Psoas muscle (tissue), 8 donors: Measurements from ENCODE around the gene TMEM213. TPM values are rescaled to one million over a fixed set of nuclear protein-coding genes. Genes with fewer than 3 reads are reported as not detected.

Experiments
- ATAC-seq, 4 donors: fragments of 200-7000 bp; cut with Tn5 transposase; one replicate each; pipeline ENCODE4 v1.9.1; 2020; ENCODE audit warnings: moderate library complexity in 3 of 4, mild to moderate bottlenecking in 2 of 4
- DNase-seq, 2 donors: peaks; one replicate each; pipeline ENCODE4 v3.0.0-alpha.2; 2020
- H3K27ac ChIP-seq: fragments of 200-600 bp; one replicate; pipeline ENCODE4 v1.8.0; 2022
- H3K27me3 ChIP-seq, 3 donors: fragments of 200-600 bp in 1 of 3; one replicate each; pipeline versions ENCODE4 v1.6.1 to v1.8.0; 2013 to 2022; ENCODE audit warnings: low read length in 2 of 3, mild to moderate bottlenecking in 2 of 3, moderate library complexity in 1 of 3; ENCODE audit not compliant: insufficient read depth in 3 of 3
- H3K36me3 ChIP-seq, 2 donors: fragments of 200-600 bp in 1 of 2; one replicate each; pipeline versions ENCODE4 v1.6.1 to v1.8.0; 2013 to 2022; ENCODE audit warnings: low read depth in 1 of 2, mild to moderate bottlenecking in 1 of 2, moderate library complexity in 1 of 2; ENCODE audit not compliant: insufficient read depth in 1 of 2
- H3K4me1 ChIP-seq: fragments of 200-600 bp; one replicate; pipeline ENCODE4 v1.8.0; 2022
- H3K4me3 ChIP-seq: fragments of 200-600 bp; one replicate; pipeline ENCODE4 v1.8.0; 2022; ENCODE audit warnings: mild to moderate bottlenecking
- H3K9me3 ChIP-seq: fragments of 200-600 bp; one replicate; pipeline ENCODE4 v1.8.0; 2022
- WGBS, 3 donors: extraction: QIAGEN DNeasy Blood & Tissue Kit; methylation state at CpG; one replicate each; pipeline versions ENCODE4 v1.1.6 to v1.1.7; 2013; 5-methylcytosine and 5-hydroxymethylcytosine counted together
- intact Hi-C, 2 donors: fragments of 100-400 bp; cut with DNase I; formaldehyde crosslinking; loops; one replicate each; pipeline versions ENCODE4 v1.11.0 to v1.14.2; 2022
- polyA plus RNA-seq, 3 donors: library from polyadenylated mRNA; stranded (reverse); fragments of 200-250 nt; gene quantifications; one replicate each; pipeline ENCODE4 v1.2.3, GENCODE V29; 2013
- total RNA-seq, 4 donors: library from RNA; stranded (reverse); fragmentation: NEBNext Ultra II Directional in 2 of 4; extraction: Animal tissue kit (Norgen Biotek cat#: 25700) in 2 of 4; gene quantifications; one replicate each; pipeline versions ENCODE4 v1.2.1 to v1.2.4, GENCODE V29; 2021 to 2023
- TF ChIP-seq, protein P1 (sequence below): fragments of 200-600 bp; IDR thresholded peaks from one replicate; pipeline ENCODE4 v1.8.0; 2022; ENCODE audit warnings: antibody characterized with exemption
- donor health status: healthy with polysubstance abuse.
- donor health status: DM: no; HTN: no; CAD: no; lungs with moderate emphysema.
- donor health status: Bipolar disorder and iron deficiency.
- donor health status: healthy.
- donor health status: DM: yes; HTN: yes; CAD: no.
- donor health status: DM: no; HTN: no; CAD: no.
- donor health status: DM: no; HTN: no; CAD: no.
- donor health status: DM: yes; HTN: yes; CAD: no.

Gene TMEM213
- total and polyA plus RNA-seq, 7 donors, result not detected

DNA sequence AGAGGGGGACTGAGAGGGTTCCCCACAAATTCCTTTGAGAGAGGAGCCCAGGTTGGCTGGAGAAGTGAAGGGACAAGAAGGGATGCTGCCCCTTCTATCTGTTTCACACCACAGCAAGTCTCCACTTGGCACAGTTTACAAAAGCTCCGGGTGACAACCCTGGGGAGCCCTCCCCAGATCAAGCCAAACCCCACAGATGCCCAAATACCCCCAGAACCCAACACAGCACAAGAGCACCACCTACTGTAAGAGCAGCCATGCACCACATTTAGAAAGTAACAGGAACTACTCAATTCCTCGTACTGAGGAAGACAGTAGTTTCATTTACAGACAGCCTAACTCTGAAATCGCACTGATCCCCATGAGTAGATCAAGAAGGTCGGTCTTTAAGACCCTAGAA, 68.0 kb downstream of the TMEM213 start:
- H3K4me1 ChIP-seq, result no peaks in the 10 kb centered on the region
- H3K27me3 ChIP-seq, result no peaks in the 10 kb centered on the region
- TF ChIP-seq, protein P1, sequence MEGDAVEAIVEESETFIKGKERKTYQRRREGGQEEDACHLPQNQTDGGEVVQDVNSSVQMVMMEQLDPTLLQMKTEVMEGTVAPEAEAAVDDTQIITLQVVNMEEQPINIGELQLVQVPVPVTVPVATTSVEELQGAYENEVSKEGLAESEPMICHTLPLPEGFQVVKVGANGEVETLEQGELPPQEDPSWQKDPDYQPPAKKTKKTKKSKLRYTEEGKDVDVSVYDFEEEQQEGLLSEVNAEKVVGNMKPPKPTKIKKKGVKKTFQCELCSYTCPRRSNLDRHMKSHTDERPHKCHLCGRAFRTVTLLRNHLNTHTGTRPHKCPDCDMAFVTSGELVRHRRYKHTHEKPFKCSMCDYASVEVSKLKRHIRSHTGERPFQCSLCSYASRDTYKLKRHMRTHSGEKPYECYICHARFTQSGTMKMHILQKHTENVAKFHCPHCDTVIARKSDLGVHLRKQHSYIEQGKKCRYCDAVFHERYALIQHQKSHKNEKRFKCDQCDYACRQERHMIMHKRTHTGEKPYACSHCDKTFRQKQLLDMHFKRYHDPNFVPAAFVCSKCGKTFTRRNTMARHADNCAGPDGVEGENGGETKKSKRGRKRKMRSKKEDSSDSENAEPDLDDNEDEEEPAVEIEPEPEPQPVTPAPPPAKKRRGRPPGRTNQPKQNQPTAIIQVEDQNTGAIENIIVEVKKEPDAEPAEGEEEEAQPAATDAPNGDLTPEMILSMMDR, result no peak
- ATAC-seq (no peak), DNase-seq (no peak)
- intact Hi-C loops, result no loop called here
- peaks cover 3 to 8% of the 10 kb centered on the region in 2 donors for H3K36me3 ChIP-seq
- 69 to 81% (median 80%) methylated on average over 4 of the region's 4 CpGs for WGBS, 3 donors
- no peak overlapping the region for H3K4me3 ChIP-seq
- H3K9me3 ChIP-seq, result no peaks in the 10 kb centered on the region
- H3K27ac ChIP-seq, result no peak overlapping the region

DNA sequence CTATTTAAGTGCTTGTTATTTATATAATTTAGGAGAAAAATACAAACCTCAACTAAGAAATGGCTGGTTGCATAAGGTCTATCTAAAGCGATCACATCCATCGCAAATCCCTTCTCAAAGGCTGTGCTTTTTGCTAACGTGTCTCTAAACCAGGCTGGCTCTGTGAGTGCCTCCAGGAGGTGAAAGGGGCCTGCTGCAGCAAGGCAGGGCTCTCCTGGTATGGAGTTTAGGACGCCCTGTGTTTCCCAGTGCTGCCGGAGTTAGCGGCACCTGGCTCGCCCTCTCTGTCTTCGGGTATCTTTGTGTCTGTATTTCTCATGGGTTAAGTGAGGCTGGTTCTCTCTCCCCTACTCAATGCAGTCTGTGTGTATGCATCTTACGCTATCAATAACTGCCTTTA, 68.6 kb downstream of the TMEM213 start:
- H3K36me3 ChIP-seq, result peaks cover 3 to 8% of the 10 kb centered on the region in 2 donors

DNA sequence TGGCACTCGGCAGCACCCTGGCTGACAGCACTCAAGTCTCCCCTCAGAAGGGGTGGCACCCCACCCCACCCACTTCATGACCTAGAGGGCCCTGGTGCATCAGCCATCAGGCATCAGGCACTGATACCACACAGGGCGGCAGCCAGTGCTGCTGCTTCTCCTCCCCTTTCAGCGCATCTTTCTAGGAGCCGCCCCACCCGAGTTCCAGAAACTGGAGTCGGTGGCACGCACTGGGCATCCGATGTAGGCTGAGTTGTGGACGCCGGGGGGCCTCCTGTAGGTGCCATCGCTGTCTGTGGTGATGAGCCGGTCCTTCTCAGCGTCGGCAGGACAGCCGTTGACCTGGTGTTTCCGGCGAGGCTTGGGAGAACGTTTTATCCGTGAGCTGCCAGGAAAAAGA, 70.0 kb downstream of the TMEM213 start:
- Histone ChIP-seq H3K4me3 (no peak overlapping the region), H3K27ac (no peak overlapping the region), H3K4me1 (no peaks in the 10 kb centered on the region), H3K36me3 (peaks cover 3 to 8% of the 10 kb centered on the region in 2 donors), H3K9me3 (no peaks in the 10 kb centered on the region), H3K27me3 (no peaks in the 10 kb centered on the region)
- intact Hi-C loops, result no loop called here
- DNase-seq (no peak), ATAC-seq (no peak)
- 96% methylated on average over 19 of the region's 19 CpGs for WGBS, 3 donors
- TF ChIP-seq, protein P1, result no peak

More for the DNA sequence above, 68.6 kb downstream of the TMEM213 start:
- no peak for DNase-seq
- Histone ChIP-seq H3K9me3 (no peaks in the 10 kb centered on the region), H3K27me3 (no peaks in the 10 kb centered on the region), H3K4me1 (no peaks in the 10 kb centered on the region), H3K4me3 (no peak overlapping the region), H3K27ac (no peak overlapping the region)
- ATAC-seq, result no peak
- intact Hi-C loops, result no loop called here
- WGBS, 3 donors, result 93 to 95% (median 94%) methylated on average over 9 of the region's 9 CpGs
- TF ChIP-seq, protein P1, result no peak

DNA sequence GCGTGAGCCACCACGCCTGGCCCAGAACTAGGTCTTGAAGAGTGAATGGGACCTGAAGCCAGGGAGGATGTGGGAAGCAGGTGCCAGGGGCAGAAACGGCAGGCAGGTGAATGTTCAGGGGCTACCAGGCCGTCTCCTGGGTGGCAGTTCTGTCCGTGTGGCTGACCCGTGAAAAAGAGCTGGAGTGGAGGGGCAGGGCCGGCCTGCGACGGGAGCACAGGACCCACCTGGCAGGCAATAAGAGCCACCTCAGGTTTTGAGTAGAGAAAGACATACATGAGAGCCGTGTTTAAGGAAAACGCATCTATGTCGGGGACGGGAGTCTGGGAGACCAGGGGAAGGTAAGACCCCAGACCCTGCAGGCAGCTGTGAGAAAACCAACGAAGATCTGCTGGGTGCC, 70.9 kb downstream of the TMEM213 start:
- DNase-seq (no peak), ATAC-seq (no peak)
- Histone ChIP-seq H3K4me1 (no peaks in the 10 kb centered on the region), H3K27me3 (no peaks in the 10 kb centered on the region), H3K9me3 (no peaks in the 10 kb centered on the region), H3K27ac (no peak overlapping the region), H3K36me3 (peaks cover 3 to 8% of the 10 kb centered on the region in 2 donors), H3K4me3 (no peak overlapping the region)
- 91 to 98% (median 93%) methylated on average over 14 of the region's 14 CpGs for WGBS, 3 donors
- intact Hi-C loops, result no loop called here
- TF ChIP-seq, protein P1, result no peak

DNA sequence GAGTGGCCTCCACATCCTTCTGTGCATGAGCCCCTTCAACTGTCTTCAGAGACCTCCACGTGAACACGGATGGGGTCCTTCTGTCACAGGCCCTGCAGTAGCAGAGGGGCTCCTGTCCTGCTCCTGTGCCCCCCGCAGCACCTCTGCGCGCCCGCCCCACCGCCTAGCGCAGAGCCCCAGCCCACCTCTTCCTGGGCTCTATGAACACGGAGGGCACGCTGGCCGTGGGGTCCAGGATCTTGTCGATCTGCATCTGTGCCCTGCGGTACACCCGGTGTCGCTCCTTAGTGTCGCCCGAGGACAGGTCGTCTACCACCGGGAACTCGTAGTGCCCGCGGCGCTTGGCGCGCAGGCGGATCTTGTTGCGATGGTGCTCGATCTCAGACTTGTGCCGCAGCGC, 71.6 kb downstream of the TMEM213 start:
- intact Hi-C loops, result no loop called here
- H3K36me3 ChIP-seq, result peaks cover 0 to 8% of the 10 kb centered on the region in 2 donors
- no peak overlapping the region for H3K27ac ChIP-seq
- H3K4me3 ChIP-seq, result no peak overlapping the region
- DNase-seq (no peak), ATAC-seq (no peak)
- WGBS, 3 donors, result 97 to 98% (median 98%) methylated on average over 30 of the region's 30 CpGs
- no peaks in the 10 kb centered on the region for H3K4me1 ChIP-seq
- H3K9me3 ChIP-seq, result no peaks in the 10 kb centered on the region
- TF ChIP-seq, protein P1, result no peak
- H3K27me3 ChIP-seq, result no peaks in the 10 kb centered on the region
